ENCODE measurements around the gene HDHD5.
"Not testable (repeated sequence)": the region's sequence is repeated elsewhere in the genome, so short reads cannot be mapped to it uniquely, and the experiment has no call there.

Gene HDHD5

GRCh38 chr22:17155941-17156340 is 3.1 kb downstream of the HDHD5 start:
- DNase-seq (ENCODE audit: low read depth): no peak

GRCh38 chr22:17152971-17153370 is 6.1 kb downstream of the HDHD5 start:
- DNase-seq (ENCODE audit: low read depth): no peak

GRCh38 chr22:17152340-17152739 is 6.7 kb downstream of the HDHD5 start:
- DNase-seq (ENCODE audit: low read depth): no peak

DNA sequence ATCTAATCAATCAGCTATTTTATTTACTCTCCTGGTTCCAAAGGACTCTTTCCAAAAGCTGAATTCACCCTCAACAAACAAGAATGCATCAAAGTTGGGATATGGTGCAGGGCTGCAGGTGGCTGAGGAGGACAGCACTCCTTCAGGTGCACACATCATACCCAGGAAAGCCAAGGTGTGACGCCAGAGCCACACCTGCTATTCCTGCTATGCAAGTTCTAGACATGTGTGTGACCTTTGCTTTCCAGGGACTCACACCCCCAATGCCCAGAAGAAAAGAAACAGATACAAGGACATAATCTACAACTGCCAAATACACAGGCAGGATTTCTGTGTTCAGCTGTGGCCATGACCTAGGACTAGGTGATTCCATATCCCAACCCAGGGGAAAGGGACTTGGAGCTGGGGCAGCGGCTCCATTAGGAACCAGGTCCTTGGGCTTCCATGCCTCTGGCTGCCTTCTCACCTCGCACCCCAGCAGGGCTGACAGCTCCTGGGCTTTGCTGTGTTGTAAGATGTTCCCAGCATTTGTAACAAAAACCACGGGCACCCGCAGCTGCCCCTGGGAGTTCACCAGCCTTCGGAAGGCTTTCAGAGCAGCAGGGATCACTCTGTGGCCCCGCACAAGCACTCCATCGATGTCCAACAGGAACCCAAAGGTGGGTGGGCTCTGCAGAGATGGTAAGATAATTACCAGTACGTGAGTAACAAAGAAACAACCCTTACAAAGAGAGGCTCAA is 9.8 kb downstream of the HDHD5 start:
- DNase-seq (ENCODE audit: low read depth): no peak

DNA sequence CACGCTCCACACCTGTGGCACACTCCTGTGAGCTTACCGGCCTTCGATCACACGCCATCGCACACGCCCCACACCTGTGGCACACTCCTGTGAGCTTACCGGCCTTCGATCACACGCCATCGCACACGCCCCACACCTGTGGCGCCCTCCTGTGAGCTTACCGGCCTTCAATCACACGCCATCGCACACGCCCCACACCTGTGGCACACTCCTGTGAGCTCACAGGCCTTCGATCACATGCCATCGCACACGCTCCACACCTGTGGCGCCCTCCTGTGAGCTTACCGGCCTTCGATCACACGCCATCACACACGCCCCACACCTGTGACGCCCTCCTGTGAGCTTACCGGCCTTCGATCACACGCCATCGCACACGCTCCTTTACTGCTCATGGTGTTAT is 11.6 kb downstream of the HDHD5 start:
- not testable (repeated sequence) for DNase-seq (ENCODE audit: low read depth)

DNA sequence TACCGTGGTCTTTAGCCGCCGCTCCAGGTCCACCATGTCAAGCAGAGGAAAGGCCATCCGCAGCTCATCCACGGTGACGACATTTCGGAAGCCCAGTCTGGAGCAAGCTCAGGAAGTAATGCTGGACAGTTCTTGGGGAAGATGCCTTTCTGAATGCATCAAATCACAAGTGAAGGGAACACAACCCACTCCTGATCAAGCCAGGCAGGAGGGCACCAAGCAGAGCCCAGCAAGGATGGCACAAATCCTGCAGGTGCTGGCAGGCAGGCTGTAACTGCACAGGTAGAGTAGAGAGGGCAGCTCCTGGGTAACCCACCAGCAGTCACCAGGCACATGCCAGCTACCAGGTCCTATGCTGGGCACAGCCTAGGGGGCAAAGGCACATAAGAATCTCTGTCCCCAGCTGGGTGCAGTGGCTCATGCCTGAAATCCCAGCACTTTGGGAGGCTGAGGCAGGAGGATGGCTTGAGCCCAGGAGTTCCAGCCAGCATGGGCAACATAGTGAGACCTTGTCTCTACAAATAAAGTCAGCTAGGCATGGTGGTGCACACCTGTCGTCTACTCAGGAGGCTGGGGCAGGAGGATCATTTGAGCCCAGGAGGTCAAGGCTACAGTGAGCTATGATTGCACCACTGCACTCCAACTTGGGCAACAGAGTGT is 13.9 kb downstream of the HDHD5 start:
- DNase-seq (ENCODE audit: low read depth): no peak

DNA sequence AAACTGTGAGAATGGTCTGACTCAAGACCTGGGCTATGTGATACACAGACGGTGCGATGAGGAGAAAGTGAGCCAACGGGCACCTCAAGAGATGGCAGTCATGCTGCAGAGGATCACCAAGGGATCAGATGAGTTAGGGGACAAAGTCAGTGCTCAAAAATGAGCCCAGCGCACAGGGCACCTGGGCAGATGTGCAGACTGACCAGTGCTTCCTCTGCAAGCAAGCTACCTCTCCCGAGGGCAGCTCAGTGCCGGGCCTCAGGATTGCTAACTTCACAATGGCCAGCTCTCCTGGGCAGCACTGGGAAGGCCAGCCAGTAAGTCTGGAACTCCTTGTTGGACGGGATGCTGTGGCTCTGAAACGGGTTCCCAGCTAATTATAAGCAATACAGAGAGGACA is 15.3 kb downstream of the HDHD5 start:
- DNase-seq (ENCODE audit: low read depth): no peak

GRCh38 chr22:17143101-17143500 is 16.0 kb downstream of the HDHD5 start:
- DNase-seq (ENCODE audit: low read depth): no peak

DNA sequence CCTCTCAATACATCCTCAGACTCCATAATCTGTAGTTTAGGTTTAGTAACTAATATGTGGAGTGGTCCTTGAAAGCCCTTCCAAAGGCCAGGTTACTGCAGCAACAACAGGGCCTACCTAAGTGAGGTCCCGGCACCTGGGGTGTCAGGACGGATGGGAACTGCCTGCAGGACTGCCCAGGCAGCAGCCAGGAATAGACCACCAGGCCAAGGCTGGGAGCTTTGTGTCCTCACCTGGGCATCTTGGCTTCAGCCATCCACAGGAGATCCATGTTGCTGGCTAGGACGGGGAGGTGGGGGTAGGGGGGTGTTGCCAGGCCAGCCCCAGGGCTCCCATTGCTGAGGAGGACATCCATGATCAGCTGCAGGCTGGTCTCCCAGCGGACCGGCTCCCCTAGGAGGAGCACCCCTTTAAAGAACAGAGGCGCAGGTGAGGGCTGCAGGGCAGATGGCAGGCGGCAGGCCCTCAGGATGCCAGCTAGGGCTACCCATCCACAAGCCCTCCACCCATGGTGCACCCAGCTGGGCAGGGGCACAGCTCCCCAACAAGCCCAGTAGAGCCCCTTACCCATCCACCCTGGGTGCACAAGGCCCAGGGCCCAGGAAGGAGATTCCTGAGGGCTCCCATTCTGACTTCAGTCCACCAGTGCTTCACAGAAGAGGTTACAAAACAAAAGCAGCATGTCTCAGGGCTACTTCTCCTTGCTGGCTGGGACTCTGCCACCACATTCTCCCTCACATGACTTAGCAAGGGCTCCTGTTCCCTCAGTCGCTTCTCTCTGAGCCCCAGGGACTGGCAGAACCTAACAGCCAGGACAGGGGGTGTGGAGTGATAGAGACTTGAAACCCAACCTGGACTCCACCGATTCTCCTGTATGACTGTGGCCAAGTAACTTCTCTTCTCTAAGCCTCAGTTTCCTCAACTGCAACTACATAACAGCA is 18.0 kb downstream of the HDHD5 start:
- no peak for DNase-seq (ENCODE audit: low read depth)

- DNase-seq (ENCODE audit: low read depth): no peak
These were observed 19.1 kb downstream of the HDHD5 start for GRCh38 chr22:17140022-17140421.

GRCh38 chr22:17138513-17138912 is 20.6 kb downstream of the HDHD5 start:
- no peak for DNase-seq (ENCODE audit: low read depth)

GRCh38 chr22:17137861-17138425 is 21.1 kb downstream of the HDHD5 start:
- no peak for DNase-seq (ENCODE audit: low read depth)

GRCh38 chr22:17137170-17137569 is 21.9 kb downstream of the HDHD5 start:
- DNase-seq (ENCODE audit: low read depth): no peak

GRCh38 chr22:17135153-17135760 is 23.8 kb downstream of the HDHD5 start:
- DNase-seq (ENCODE audit: low read depth): no peak

- DNase-seq (ENCODE audit: low read depth): no peak
These were observed 25.9 kb downstream of the HDHD5 start for GRCh38 chr22:17133137-17133536.

DNA sequence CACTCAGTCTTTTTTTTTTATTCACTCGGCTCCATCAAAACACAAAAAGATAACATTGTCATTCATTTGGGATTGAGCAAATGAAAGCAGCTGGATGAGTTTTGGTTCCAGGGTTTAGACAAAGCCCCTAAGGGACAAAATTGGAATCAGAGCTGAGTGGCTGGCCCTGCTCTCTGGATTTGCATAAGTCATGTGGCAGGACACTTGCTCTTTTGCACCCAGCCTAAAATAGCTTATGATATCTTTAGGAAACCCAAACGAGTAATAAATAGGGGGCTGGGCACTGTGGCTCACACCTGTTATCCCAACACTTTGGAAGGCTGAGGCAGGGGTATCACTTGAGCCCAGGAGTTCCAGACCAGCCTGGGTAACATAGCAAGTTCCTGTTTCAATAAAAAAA is 27.0 kb downstream of the HDHD5 start:
- no peak for DNase-seq (ENCODE audit: low read depth)

- no peak for DNase-seq (ENCODE audit: low read depth)
These were observed 27.4 kb downstream of the HDHD5 start for GRCh38 chr22:17131686-17132085.

DNA sequence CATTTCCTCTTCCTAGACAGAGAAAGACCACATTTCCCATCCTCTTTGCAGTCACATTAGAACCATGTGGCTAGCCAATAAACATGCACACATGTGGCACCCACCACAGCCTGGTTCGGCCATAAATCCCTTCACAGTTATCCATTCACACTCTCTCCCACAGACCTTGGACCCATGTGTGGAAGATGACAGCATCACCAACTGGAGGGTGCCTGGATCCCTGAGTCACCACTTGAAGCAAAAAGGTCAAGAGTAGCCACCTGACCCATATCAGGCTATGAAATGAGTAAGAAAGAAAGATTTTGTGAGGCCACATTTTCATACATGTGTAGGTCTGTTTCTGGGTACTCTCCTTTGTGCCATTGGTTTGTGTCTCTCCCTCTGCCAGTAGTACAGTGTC is 28.9 kb downstream of the HDHD5 start:
- DNase-seq (ENCODE audit: low read depth): no peak

- DNase-seq (ENCODE audit: low read depth): no peak
These were observed 37.6 kb downstream of the HDHD5 start, which contains the start of gene TMEM121B for GRCh38 chr22:17121233-17122195. TMEM121B (minus strand) TSS chr22:17121360; CDS start chr22:17121127, 233 bp downstream.

- DNase-seq (ENCODE audit: low read depth): no peak
These were observed 38.3 kb downstream of the HDHD5 start for GRCh38 chr22:17120711-17121232.
